OCI-LY3 (cell line): ENCODE measurements around the gene C10orf71.

Source experiments
- CTCF ChIP-seq: fragments of 200-600, 300-600 bp; sonication (generic); IDR thresholded peaks from 2 replicates; pipeline ENCODE4 v1.5.1; 2014; ENCODE audit warnings: antibody characterized with exemption, low read length, low read depth
- EZH2phosphoT487 ChIP-seq: fragments of 200-600 bp; shearing (Covaris generic); IDR thresholded peaks from 2 replicates; pipeline ENCODE4 v1.6.1; 2018; ENCODE audit warnings: antibody characterized with exemption, mixed run types, low read depth

DNA sequence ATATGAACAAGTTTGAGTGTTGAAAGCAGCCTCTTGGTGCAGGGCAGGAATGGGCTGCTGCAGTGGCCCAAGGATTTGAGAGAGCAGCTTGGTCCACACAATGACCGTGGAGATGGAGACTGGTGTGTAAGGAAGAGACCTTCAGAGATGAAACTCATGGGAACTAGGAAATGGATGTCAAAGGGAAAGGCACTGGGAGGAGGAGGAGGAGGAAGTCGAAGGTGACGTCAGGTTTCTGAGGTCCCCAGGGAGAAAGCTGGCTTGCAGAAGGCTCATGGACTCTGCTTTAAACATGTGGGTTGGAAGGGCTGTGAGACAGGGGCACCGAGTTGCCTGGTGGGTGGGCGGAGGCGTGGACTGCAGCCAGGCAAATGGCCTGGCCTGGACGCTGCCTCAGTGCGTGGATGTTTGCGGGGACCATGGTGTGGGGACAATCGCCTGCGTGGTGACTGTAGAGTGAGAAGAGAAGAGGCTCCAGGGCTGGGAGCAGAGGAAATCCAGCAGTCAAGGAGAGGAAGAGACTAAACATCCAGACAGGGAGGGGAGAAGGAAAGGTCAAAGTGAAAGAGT, 14.6 kb downstream of the C10orf71 start:
- TF ChIP-seq CTCF, result no peak
- TF ChIP-seq EZH2phosphoT487, result no peak
